ENCODE results near the gene STK24.

Gene STK24

GRCh38 chr13:98528663-98529064 lies 48.2 kb downstream of the STK24 start:
- no peak for DNase-seq

GRCh38 chr13:98527526-98527925 lies 49.4 kb downstream of the STK24 start:
- DNase-seq = no peak

- no peak for DNase-seq
Observed at GRCh38 chr13:98526182-98526512, 50.8 kb downstream of the STK24 start.

- DNase-seq = no peak
Observed at GRCh38 chr13:98525456-98526181, 51.3 kb downstream of the STK24 start.

GRCh38 chr13:98524793-98525192 lies 52.1 kb downstream of the STK24 start:
- no peak for DNase-seq

- DNase-seq = peak; percentile 38
Observed at GRCh38 chr13:98524391-98524790, 52.5 kb downstream of the STK24 start.

GRCh38 chr13:98523455-98524102 lies 53.3 kb downstream of the STK24 start:
- DNase-seq = no peak

GRCh38 chr13:98522371-98522770 lies 54.5 kb downstream of the STK24 start:
- no peak for DNase-seq

- no peak for DNase-seq
Observed at GRCh38 chr13:98521461-98522247, 55.3 kb downstream of the STK24 start.

- DNase-seq = no peak
Observed at GRCh38 chr13:98520674-98521449, 56.0 kb downstream of the STK24 start.

GRCh38 chr13:98519976-98520375 lies 56.9 kb downstream of the STK24 start:
- no peak for DNase-seq

GRCh38 chr13:98517576-98518310 lies 59.2 kb downstream of the STK24 start:
- peak; percentile 75 for DNase-seq

GRCh38 chr13:98515818-98516465 lies 61.0 kb downstream of the STK24 start:
- DNase-seq = no peak

- DNase-seq = no peak
Observed at GRCh38 chr13:98514288-98514687, 62.6 kb downstream of the STK24 start.

GRCh38 chr13:98513837-98514236 lies 63.1 kb downstream of the STK24 start:
- DNase-seq = no peak

GRCh38 chr13:98512774-98513665 lies 63.9 kb downstream of the STK24 start:
- DNase-seq = no peak

- peak; percentile 44 for DNase-seq
Observed at GRCh38 chr13:98511435-98511834, 65.5 kb downstream of the STK24 start.

GRCh38 chr13:98510156-98510509 lies 66.8 kb downstream of the STK24 start:
- DNase-seq = no peak

- peak; percentile 52 for DNase-seq
Observed at GRCh38 chr13:98509271-98510155, 67.4 kb downstream of the STK24 start.

GRCh38 chr13:98508685-98509084 lies 68.2 kb downstream of the STK24 start:
- no peak for DNase-seq
